Stimulated activated CD4-positive, alpha-beta T cell treated with anti-CD3 and anti-CD28 coated beads, Interleukin-1b, Interleukin-23, amount 100 ng/mL, for 4 hours (primary cell): ENCODE measurements around the gene RAB40B.

Experiments used
- DNase-seq, 2 donors: peaks; one replicate each; pipeline ENCODE4 v3.0.0-alpha.2; 2020; ENCODE audit warnings: low read depth in 2 of 2

The RAB40B gene

DNA sequence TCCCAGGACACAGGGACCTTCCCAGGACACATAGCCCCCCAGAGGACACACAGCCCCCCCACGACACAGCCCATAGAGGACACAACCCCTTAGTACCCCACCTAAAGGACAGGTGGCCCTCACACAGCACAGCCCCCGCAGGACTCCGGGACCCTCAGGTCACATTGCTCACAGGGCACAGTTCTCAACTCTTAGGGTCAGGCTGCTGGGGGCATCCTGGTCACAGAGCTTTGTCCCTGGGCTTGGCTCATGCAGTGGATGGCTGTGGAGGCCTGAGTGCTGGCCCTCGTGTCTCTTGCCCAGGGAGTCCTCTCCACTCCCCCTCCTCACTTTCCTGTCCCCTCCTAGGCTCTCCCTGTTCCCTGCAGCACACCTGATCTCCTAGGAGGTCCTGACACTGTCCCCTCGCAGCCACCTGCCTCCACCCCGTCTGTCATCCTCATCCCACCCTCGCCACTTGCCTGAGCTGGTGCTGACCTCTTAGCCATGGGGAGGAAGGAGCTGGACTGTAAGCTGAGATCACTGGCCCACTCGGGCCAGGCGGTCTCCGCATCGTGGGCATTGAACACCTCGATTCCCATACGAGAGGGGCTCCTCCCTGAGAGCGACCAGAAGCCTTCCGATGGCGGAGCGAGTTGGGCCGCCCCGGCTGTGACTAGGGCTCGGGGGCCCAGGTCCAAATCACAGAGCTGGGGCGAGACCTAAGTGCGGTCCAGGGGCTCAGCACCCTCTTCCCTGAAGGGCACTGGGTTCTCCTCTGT lies 48.8 kb downstream of the RAB40B start:
- no peak for DNase-seq

- DNase-seq = no peak
These were observed 49.7 kb downstream of the RAB40B start for GRCh38 chr17:82648742-82649331.

DNA sequence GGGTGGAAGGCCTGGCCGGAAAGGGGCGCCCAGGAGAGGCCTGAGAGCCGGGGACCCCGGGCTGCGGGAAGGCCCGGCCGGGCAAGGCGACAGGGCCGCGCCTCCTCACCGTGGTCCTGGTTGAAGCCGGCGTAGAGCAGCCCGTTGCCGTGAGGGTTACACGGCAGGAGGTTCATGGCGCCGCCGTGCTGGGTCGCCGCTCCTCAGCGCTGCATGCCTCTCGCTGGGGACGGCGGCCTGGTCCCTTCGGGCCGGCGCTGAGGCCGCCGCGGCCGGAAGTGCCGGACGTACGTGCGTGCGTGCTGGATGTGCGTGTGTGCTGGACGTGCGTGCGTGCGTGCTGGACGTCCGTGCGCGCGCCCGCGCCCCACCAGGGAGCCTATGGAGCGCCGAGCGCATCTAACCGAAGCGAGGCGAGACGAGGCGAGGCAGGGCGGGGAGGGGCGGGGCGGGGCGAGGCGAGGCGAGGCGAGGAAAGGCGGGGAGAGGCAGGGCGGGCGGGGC lies 50.3 kb downstream of the RAB40B start, which contains the start of gene WDR45B:
Gene WDR45B (minus strand): TSS at position 280 of the 504 bp plus-strand sequence. CDS start 104 bp downstream, at position 176.
- peak; percentile 71 to 85 for DNase-seq

DNA sequence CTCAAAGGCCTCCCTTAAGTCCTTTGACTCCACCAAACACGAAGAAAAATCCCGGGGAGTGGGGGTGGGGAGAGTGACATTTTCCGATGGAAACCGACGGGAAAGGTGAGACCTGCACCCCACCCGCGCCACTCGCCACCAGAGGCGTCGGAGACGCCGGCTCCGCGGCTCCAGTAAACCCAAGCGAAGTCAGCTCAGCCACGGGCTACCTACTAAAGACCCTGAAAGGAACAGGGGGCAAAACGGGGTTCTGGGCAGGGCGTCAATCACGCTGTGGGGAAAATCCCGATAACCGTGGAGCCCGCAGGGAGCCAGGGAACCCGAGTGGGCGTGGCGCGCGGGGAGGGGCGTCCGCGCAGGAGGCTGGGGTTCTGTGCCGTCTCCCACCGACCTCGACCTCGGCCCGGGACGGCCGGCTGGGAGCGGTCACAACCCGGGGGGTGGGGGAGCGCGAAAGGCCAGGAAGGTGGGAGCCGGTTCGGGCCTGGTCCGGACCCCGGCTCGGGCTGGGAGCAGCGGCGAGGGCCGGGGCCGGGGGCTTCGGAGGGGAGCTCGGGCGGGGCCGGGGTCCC lies 50.8 kb downstream of the RAB40B start:
- peak; percentile 23 to 48 for DNase-seq

GRCh38 chr17:82645516-82645915 lies 53.0 kb downstream of the RAB40B start:
- no peak for DNase-seq

DNA sequence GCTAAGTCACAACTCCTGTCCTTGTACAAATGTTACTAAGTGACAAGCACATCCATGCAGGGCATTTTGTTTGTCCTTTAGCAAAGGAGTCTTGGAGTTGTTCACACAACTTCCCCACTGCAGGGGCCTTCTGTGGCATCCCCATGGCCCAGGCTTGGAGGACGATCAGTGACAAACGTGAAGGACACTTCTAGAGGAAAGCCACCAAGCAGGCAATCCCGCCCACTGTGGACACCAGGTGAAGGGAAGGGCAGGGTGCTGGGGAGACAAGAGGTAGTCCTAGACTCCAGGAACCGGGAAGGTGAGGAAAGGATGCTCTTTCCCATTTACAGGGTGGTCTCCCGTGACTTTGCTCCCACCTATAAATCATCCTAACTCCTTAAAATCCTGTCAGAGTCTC lies 54.4 kb downstream of the RAB40B start:
- DNase-seq = no peak

GRCh38 chr17:82642022-82642421 lies 56.5 kb downstream of the RAB40B start:
- no peak for DNase-seq

DNA sequence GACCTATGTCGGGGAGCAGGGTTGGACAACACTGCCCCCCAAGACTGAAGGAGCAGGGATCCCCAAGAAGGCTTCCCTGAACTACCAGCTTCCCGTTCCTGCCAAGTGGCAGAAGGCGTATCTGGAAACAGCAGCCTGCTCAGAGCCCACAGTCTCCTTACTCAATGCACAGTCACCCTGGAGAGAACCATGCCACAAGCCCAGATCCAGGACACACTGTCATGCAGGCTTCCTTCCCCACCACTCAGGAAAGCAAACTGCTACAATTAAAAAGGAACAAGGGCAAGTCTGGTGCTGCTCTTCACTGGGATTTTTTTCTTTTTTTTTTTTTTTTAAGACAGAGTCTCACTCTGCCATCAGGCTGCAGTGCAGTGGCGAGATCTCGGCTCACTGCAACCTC lies 58.5 kb downstream of the RAB40B start:
- DNase-seq = no peak

DNA sequence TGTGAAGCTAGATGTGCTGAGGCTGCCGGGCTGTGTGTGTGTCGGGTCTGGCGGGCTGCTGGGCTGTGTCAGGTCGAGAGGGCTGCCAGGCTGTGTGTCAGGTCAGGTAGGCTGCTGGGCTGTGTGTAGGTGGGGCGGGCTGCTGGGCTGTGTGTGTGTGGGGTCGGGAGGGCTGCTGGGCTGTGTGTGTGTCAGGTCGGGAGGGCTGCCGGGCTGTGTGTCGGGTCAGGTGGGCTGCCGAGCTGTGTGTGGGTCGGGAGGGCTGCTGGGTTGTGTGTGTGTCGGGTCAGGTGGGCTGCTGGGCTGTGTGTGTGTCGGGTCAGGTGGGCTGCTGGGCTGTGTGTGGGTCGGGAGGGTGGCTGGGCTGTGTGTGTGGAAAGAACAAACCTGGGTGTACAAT lies 58.9 kb downstream of the RAB40B start:
- DNase-seq = no peak

- DNase-seq = no peak
These were observed 60.2 kb downstream of the RAB40B start for GRCh38 chr17:82638183-82638773.

- no peak for DNase-seq
These were observed 61.6 kb downstream of the RAB40B start for GRCh38 chr17:82636626-82637598.

GRCh38 chr17:82633343-82633742 lies 65.2 kb downstream of the RAB40B start:
- DNase-seq = no peak

DNA sequence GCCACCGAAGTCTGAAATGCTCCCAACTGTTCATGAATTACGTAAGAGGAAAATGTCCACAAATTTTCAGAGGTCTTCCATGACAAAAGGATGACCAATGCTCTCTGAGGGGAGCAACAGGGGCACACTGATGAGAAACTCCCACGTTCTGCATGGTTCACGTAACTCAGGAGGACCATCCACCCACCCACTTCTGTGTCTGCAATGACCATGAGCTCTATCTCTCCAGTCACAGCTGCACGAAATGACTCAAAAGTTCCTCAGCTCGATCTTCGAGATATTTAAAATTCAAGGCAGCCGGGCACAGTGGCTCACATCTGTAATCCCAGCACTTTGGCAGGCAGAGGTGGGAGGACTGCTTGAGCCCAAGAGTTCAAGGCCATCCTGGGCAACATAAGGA lies 66.0 kb downstream of the RAB40B start:
- DNase-seq = no peak

DNA sequence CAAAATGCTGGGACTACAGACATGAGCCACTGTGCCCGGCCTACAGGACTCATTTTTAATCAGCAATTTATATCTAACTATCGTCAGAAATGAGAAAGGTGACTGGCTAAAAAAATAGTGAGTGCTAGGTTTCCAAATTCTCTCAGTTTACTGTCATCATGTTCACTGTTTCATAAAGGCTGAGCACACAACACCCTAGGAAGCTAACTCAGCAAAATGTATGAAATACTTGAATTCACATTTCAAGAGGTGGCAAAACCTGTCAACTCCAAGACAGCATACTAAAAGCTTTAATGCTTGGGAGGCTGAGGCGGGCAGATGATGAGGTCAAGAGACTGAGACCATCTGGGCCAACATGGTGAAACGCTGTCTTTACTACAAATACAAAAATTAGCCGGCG lies 67.0 kb downstream of the RAB40B start:
- no peak for DNase-seq

DNA sequence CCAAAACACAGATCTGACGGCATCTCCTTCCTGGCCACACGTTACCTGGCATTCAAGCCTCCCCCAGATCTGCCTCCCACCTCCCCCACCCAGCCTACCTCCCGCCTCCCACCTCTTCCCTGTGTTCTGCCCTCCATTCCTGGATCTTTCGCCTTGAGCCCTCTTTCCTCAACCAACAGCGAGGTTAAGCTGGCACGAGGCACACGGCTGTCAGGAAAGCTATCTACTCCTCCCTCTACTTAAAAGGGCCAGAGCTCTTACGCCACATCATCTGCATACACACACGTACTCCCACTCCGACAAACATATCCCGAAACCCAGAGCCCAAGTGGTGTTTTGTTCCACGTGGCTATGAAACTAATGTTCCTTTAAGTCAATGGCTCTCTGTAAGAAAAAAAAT lies 68.3 kb downstream of the RAB40B start:
- no peak for DNase-seq

DNA sequence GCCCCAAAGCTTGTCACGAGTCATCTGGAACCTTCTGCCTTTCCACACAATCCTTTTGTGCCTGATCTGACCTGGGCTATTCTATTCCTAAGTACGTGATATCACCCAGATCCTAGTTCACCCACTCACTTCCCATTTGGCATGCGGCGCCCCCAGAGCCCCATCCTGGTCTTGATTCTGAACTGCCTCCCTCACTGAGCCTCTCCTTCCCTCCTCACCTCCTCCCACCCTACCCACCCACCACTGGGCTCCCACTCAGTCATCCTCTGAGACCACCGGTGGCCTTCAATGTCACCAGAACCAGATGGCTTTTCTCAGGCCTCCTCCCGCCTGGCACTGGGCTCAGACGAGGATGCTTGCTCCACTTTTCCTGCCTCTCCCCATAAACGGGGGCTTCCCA lies 68.8 kb downstream of the RAB40B start:
- no peak for DNase-seq

GRCh38 chr17:82627405-82627804 lies 71.1 kb downstream of the RAB40B start:
- DNase-seq = no peak

GRCh38 chr17:82623707-82624106 lies 74.8 kb downstream of the RAB40B start:
- no peak for DNase-seq

- no peak for DNase-seq
These were observed 78.9 kb downstream of the RAB40B start for GRCh38 chr17:82619641-82620040.

GRCh38 chr17:82619211-82619610 lies 79.3 kb downstream of the RAB40B start:
- DNase-seq = no peak

GRCh38 chr17:82616021-82616711 lies 82.3 kb downstream of the RAB40B start:
- DNase-seq = no peak
